GM19372 (cell line): Measurements from ENCODE around the gene SNRNP25.

Source experiments
- ATAC-seq: cut with Tn5 transposase; IDR thresholded peaks from one replicate; pipeline ENCODE4 v1.9.1; 2021; ENCODE audit warnings: mild to moderate bottlenecking, low read depth, moderate library complexity; ENCODE audit not compliant: unreplicated experiment

The SNRNP25 gene

GRCh38 chr16:62283-62967, 8.8 kb downstream of the SNRNP25 start:
- ATAC-seq = no peak

- ATAC-seq = no peak
Measured at GRCh38 chr16:62968-63391, 9.4 kb downstream of the SNRNP25 start.

DNA sequence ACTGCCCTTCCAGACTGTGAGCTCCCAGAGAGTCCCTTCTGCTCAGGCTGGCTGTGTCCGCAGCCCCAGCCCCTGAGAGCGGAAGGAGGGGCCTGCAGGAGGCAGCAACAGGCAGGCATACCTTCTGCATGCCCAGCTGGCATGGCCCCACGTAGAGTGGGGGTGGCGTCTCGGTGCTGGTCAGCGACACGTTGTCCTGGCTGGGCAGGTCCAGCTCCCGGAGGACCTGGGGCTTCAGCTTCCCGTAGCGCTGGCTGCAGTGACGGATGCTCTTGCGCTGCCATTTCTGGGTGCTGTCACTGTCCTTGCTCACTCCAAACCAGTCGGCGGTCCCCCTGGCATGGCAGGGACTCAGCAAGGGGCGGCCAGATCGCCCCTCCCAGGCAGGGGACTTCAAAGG, 9.8 kb downstream of the SNRNP25 start:
- ATAC-seq = no peak

DNA sequence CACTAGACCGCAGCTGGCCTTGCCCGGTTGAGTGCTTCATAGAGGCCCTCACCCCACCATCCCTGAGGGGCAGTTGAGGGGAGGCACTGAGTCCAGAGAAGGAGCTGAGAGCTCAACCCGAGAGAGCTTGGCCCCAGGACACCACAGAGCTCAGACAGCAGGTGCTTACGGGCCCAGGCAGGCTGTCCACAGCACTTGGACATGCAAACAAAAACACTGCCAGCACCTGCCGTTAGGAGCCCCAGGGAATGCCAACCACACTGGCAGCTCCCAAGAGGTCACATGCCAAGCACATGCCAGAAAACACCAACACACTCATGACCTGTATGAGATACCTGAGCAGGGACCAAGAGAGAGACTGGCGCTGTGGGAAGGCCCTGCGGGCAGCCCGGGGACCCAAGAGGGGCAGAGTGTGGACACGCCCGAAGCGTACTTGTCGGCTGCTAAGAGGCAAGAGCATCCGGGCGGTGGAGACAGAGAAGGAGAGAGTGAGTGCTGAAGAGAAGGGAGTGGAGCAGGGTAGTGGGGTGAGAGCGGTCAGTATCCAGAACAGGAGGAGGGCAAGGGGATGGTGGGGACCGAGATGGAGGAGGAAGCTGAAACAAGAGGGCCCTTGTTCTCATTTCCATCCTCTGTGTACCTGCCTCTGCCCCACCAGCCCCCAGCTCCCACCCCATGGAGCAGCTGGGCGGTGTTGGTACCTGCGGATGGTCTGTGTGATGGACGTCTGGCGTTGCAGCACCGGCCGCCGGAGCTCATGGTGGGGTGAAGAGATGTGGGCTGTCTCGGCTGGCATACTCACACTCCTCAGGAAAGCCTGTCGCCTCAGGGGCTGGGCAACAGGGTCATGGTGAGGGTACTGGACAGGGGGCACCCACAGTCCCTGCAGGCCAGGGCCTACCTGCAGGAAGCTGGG, 10.6 kb downstream of the SNRNP25 start:
- no peak for ATAC-seq

GRCh38 chr16:64914-65255, 11.3 kb downstream of the SNRNP25 start:
- no peak for ATAC-seq

DNA sequence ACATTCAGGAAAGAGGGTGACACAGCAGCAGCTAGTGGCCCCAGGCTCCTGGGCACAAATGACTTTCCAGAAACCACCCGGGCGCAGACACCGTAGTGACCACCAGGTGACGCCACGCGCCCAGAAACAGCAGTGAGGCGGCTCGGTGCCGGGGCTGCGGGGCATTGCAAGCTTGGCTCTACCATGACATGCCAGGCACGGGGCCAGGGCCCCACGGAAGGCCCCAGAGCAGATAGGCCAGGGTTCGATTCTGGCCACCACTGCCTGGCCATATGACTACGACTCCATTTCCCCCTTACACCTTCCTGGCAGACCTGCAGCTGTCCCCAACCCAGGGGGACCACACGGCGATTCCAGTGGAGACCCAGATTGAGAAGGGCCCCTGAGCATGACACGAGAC, 12.1 kb downstream of the SNRNP25 start:
- ATAC-seq = no peak

DNA sequence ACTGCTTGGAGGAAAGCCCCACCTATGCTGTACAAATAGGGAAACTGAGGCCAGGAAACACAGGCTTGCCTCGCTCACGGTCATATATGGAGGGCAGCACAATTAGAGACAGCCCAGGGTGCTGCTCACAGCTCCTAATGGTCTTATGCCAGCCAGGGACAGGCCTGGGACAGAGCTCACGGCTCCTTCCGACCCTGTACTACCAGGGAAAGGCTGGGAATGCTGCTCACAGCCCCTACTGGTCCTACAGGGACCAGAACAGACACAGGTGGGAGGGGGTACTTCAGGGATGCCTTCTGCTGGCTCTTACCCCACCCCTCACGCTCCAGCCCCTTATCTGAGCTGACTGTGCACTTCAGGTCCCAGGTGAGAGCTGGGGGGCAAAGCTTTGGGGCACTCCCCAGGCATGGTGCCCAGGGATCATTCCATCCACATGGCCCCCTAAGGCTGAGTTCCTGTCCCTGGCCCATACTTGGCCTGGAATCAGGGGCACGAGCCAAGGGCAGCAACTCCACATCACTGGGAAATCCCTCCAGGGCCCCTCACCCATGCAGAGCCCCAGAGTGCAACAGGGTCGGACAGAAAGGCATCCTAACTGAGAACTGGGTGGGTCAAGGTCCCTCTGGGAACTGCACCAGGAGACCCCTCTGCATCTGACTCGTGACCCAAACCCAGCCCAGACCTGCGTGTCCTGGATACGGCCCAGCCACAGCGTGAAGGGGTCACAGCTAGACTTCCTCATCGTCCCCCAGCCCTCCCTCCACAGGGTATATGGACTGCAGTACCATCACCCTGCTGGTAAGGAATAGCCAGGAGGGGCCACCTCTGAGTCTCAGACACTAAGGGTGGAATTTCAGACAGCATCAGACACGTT, 12.9 kb downstream of the SNRNP25 start:
- no peak for ATAC-seq

- ATAC-seq = no peak
Measured at GRCh38 chr16:67183-67791, 13.7 kb downstream of the SNRNP25 start.

GRCh38 chr16:67884-68789, 14.5 kb downstream of the SNRNP25 start:
- ATAC-seq = no peak

GRCh38 chr16:69181-69580, 15.6 kb downstream of the SNRNP25 start:
- ATAC-seq = no peak

DNA sequence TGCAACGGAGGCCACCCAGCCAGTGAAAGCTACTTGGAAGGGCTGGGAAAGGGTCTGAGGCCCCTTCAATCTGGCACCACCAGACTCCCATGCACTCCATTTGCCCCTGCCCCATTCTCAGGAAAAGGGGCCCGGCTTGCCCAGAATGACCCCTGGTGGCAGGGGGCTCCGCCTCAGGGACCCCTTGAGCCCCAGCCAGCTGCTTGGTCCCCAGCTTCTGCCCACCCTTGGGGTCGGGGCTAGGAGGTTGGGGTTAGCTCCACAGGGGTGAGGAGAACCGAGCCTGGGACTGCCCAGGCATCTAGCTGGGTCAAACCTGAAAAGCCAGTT, 17.5 kb downstream of the SNRNP25 start:
- ATAC-seq = no peak

DNA sequence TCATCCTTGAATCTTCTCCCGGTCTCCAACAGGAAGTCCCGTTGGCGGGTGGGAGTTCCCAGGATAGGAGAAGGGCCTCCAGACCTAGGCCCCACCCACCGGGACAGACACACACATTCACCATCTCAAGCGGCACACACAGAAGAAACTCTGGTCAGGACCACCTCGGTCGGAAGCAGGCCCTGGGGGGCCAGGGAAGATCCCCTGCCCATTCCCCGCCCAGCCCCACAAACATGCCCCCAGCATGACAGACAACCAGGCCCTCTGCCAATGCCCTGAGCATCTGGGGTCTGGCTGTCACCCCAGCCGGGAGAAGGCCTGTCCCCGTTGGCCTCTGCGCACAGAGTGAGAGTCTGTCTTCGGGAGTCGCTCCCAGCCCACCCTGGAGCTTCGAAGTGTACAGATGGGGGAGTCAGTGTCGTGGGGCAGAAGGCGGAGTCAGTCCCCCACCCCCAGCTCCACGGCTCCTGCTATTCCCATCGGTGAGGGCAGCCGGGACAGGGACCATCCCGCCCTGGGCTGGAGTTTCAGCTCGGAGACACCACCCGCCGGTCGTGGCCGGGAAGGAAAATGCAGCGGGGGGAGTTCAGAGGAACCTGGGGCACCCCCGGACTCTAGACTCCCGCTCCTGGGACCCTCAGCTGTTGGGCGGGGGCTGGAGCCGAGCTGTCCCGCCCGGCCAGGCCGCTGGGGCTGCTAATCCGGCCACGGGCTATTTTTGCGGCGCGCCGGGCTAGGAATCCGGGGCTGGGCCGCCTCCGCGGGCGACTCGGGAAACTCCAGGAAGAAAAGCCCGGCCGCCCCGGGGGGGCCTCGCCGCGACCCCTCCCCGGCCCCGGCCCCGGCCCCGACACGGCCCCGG, 18.1 kb downstream of the SNRNP25 start:
- no peak for ATAC-seq

- no peak for ATAC-seq
Measured at GRCh38 chr16:72561-73548, 19.2 kb downstream of the SNRNP25 start, which contains the start of gene RHBDF1. RHBDF1 (minus strand) TSS chr16:72631; CDS start chr16:65015, 7,616 bp downstream.

GRCh38 chr16:74051-74746, 20.6 kb downstream of the SNRNP25 start:
- ATAC-seq = no peak

DNA sequence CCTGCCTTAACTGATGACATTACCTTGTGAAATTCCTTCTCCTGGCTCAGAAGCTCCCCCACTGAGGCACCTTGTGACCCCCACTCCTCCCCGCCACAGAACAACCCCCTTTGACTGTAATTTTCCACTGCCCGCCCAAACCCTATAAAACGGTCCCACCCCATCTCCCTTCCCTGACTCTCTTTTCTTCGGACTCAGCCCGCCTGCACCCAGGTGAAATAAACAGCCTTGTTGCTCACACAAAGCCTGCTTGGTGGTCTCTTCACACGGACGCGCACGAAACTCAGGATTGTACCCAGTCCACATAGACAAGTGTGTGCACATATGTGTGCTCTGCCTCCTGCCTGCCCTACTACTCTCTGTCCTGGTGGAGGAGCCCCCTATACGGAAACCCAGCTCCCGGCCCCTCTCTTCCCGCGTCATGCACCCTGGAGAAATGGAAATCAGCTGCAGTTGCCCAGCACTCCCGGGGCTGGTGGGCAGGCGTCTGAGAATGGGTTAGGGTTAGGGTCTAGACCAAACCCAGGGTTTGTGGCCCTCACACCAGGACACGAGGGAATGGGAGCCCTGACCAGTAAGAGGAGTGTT, 21.2 kb downstream of the SNRNP25 start:
- ATAC-seq = no peak
